ENCODE measurements around the gene PPP6R1. TPM values are rescaled to one million over a fixed set of nuclear protein-coding genes. Genes with fewer than 3 reads are reported as not detected.

The PPP6R1 gene
- total and polyA plus RNA-seq, 2 donors (not counting 1 experiment from before 2014, with no cell fraction given) = 28.5 to 34.0 TPM

DNA sequence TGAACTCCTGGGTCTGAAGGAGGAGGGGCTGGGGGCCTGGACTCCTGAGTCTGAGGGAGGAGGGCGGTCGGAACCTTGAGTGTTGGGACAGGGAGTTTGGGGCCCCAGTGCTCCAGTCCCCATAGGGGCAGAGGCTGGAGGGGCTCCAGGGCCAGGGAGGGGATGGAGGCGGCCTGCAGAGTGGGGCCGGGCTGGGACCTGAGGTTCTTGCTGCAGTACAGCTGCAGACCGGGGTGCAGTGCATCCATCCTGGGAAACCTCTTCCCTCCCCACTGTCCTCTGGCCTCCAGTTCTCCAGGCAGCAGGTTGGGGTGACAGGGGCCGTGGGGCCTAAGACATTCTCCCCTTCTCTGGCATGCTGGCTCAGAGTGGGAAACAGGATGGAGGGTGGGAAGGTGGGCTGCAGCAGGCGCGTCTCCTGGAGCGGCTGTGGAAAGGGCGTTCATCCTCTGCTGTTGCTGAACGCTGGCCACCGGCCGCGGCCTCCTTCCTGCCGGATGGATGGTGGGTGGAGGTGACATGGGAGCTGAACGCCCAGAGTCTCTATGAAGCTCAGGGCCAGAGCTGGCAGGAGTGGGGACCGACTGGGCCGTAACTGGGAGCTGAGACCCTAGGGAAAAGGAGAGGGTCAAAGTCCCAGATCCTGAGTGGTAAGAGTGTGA is 26.5 kb upstream of the PPP6R1 start:
- H2AFZ ChIP-seq (ENCODE audit: low read length) = peak overlapping the region; percentile 51
- peaks cover 3% of the 10 kb centered on the region for H3K4me1 ChIP-seq (ENCODE audit: control insufficient read depth, extremely low read depth, insufficient read depth, low read length)
- no peaks in the 10 kb centered on the region for H4K20me1 ChIP-seq (ENCODE audit: control insufficient read depth, extremely low read depth, insufficient read depth, low read length)
- H3K36me3 ChIP-seq (ENCODE audit: control insufficient read depth, insufficient read depth, low read length) = peaks cover 5% of the 10 kb centered on the region
- H3K27me3 ChIP-seq (ENCODE audit: control insufficient read depth, insufficient read depth, low read length) = no peaks in the 10 kb centered on the region
- no peak for TF ChIP-seq EZH2 (IDR thresholded peaks at IDR 0.05; ENCODE audit: low read length, missing control alignments)
- TF ChIP-seq, protein P1, sequence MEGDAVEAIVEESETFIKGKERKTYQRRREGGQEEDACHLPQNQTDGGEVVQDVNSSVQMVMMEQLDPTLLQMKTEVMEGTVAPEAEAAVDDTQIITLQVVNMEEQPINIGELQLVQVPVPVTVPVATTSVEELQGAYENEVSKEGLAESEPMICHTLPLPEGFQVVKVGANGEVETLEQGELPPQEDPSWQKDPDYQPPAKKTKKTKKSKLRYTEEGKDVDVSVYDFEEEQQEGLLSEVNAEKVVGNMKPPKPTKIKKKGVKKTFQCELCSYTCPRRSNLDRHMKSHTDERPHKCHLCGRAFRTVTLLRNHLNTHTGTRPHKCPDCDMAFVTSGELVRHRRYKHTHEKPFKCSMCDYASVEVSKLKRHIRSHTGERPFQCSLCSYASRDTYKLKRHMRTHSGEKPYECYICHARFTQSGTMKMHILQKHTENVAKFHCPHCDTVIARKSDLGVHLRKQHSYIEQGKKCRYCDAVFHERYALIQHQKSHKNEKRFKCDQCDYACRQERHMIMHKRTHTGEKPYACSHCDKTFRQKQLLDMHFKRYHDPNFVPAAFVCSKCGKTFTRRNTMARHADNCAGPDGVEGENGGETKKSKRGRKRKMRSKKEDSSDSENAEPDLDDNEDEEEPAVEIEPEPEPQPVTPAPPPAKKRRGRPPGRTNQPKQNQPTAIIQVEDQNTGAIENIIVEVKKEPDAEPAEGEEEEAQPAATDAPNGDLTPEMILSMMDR (conservative IDR thresholded peaks at IDR 0.05 in 1 of 2, IDR thresholded peaks at IDR 0.05 in 1 of 2; ENCODE audit: low read depth in 1 of 2, low read length in 2 of 2) = no peak
- H3K9me3 ChIP-seq (ENCODE audit: control insufficient read depth, insufficient read depth, low read depth, low read length) = no peaks in the 10 kb centered on the region
- DNase-seq (ENCODE audit: low read depth in 2 of 2) = peak in 1 of 2 donors; percentile 9
- peak overlapping the region; percentile 29 to 52 (median 42) for H3K4me3 ChIP-seq (replicated peaks in 1 of 4; ENCODE audit: control extremely low read depth in 1 of 4, insufficient read depth in 1 of 4, low read depth in 3 of 4, low read length in 4 of 4)
- no peak overlapping the region for H3K27ac ChIP-seq (ENCODE audit: insufficient read depth, low read length)
- H3K4me2 ChIP-seq (ENCODE audit: extremely low read depth, insufficient read depth, low read length) = peak overlapping the region; percentile 80
- H3K9ac ChIP-seq (ENCODE audit: insufficient read depth, low read length) = no peak overlapping the region
- no peaks in the 10 kb centered on the region for H3K79me2 ChIP-seq (ENCODE audit: control insufficient read depth, insufficient read depth, low read length)

DNA sequence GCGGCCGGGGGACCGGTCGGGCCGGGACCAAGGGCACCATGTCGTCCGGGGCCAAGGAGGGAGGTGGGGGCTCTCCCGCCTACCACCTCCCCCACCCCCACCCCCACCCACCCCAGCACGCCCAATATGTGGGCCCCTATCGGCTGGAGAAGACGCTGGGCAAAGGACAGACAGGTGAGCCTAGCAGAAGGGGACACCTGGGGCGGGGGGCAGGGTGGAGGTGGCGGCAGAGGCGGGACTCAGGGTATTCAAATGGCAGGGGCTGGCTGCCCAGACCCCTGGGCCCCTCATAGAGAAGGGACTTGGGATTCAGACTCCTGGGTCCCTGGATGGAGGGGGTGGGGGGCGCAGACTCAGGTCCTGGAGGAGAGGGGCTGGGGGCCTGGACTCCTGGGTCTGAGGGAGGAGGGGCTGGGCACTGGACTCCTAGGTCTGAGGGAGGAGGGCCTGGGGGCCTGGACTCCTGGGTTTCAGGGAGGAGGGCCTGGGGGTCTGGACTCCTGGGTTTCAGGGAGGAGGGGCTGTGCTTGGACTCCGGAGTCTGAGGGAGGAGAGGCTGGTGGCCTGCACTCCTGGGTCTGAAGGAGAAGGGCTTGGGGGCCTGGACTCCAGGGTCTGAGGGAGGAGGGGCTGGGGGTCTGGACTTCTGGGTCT is 25.7 kb upstream of the PPP6R1 start:
- no peaks in the 10 kb centered on the region for H3K9me3 ChIP-seq (ENCODE audit: control insufficient read depth, insufficient read depth, low read depth, low read length)
- H3K79me2 ChIP-seq (ENCODE audit: control insufficient read depth, insufficient read depth, low read length) = no peaks in the 10 kb centered on the region
- no peak for TF ChIP-seq EZH2 (IDR thresholded peaks at IDR 0.05; ENCODE audit: low read length, missing control alignments)
- TF ChIP-seq, protein P1 (conservative IDR thresholded peaks at IDR 0.05 in 1 of 2, IDR thresholded peaks at IDR 0.05 in 1 of 2; ENCODE audit: low read depth in 1 of 2, low read length in 2 of 2) = no peak
- H3K4me2 ChIP-seq (ENCODE audit: extremely low read depth, insufficient read depth, low read length) = peak overlapping the region; percentile 80
- peaks cover 5% of the 10 kb centered on the region for H3K36me3 ChIP-seq (ENCODE audit: control insufficient read depth, insufficient read depth, low read length)
- peak overlapping the region; percentile 23 for H3K9ac ChIP-seq (ENCODE audit: insufficient read depth, low read length)
- peak overlapping the region; percentile 29 to 52 (median 42) for H3K4me3 ChIP-seq (replicated peaks in 1 of 4; ENCODE audit: control extremely low read depth in 1 of 4, insufficient read depth in 1 of 4, low read depth in 3 of 4, low read length in 4 of 4)
- no peak for DNase-seq (ENCODE audit: low read depth in 2 of 2)
- H3K27ac ChIP-seq (ENCODE audit: insufficient read depth, low read length) = no peak overlapping the region
- H4K20me1 ChIP-seq (ENCODE audit: control insufficient read depth, extremely low read depth, insufficient read depth, low read length) = no peaks in the 10 kb centered on the region
- H3K27me3 ChIP-seq (ENCODE audit: control insufficient read depth, insufficient read depth, low read length) = no peaks in the 10 kb centered on the region
- peaks cover 3% of the 10 kb centered on the region for H3K4me1 ChIP-seq (ENCODE audit: control insufficient read depth, extremely low read depth, insufficient read depth, low read length)
- no peak overlapping the region for H2AFZ ChIP-seq (ENCODE audit: low read length)

DNA sequence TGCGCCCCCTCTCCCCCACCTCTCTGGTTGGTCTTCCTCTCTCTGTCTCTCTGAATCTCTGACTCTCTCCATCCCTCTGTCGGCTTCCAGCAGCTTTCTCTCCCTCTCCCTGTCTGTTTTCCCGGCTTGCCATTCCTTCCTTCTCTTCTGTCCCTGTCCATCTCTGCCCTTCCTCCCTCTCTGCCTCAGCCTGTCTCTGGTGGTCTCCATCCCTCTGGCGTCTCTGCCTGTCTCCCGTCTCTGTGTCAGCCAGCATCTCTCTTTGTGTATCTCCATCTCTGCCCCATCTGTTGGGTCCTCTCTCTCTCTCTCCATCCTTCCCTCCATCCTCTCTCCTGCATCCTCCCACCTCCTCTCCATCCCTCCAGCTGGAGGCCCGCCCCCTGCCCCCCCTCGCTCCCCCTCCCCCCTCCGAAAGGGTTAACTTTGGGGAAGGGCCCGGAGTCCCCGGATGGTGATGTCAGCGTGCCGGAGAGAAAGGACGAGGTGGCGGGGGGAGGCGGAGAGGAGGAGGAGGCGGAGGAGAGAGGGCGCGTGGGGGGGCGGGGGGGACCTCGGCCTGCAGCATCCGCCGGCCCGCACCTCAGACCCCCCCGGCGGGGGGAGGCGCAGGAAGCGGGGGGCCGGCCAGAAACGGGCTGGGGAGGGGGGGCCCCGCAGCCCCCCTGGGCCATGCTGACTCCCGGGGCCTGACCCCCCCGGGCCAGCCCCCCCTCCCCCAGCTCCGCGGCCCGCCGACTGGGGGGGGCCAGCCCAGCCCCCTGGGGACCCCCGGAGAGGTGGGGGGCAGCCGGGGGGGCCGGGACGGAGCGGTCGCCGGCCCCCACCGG is 24.9 kb upstream of the PPP6R1 start, which contains the start of gene BRSK1:
TSS of gene BRSK1 (plus strand) at position 450 of the 830 bp plus-strand sequence. CDS start 446 bp downstream, outside the sequence.
- Histone ChIP-seq H3K9ac (ENCODE audit: insufficient read depth, low read length) (peak within 1 kb of the TSS; percentile 23), H3K27me3 (ENCODE audit: control insufficient read depth, insufficient read depth, low read length) (no peaks in the 10 kb centered on the region), H3K4me2 (ENCODE audit: extremely low read depth, insufficient read depth, low read length) (peak within 1 kb of the TSS; percentile 80), H3K36me3 (ENCODE audit: control insufficient read depth, insufficient read depth, low read length) (no peaks in the 10 kb centered on the region), H2AFZ (ENCODE audit: low read length) (peak within 1 kb of the TSS; percentile 76), H3K9me3 (ENCODE audit: control insufficient read depth, insufficient read depth, low read depth, low read length) (no peaks in the 10 kb centered on the region), H3K4me3 (replicated peaks in 1 of 4; ENCODE audit: control extremely low read depth in 1 of 4, insufficient read depth in 1 of 4, low read depth in 3 of 4, low read length in 4 of 4) (peak within 1 kb of the TSS; percentile 29 to 52 (median 42)), H3K79me2 (ENCODE audit: control insufficient read depth, insufficient read depth, low read length) (no peaks in the 10 kb centered on the region), H3K27ac (ENCODE audit: insufficient read depth, low read length) (no peak within 1 kb of the TSS), H4K20me1 (ENCODE audit: control insufficient read depth, extremely low read depth, insufficient read depth, low read length) (no peaks in the 10 kb centered on the region), H3K4me1 (ENCODE audit: control insufficient read depth, extremely low read depth, insufficient read depth, low read length) (peaks cover 3% of the 10 kb centered on the region)
- no peak for TF ChIP-seq EZH2 (IDR thresholded peaks at IDR 0.05; ENCODE audit: low read length, missing control alignments)
- TF ChIP-seq, protein P1 (conservative IDR thresholded peaks at IDR 0.05 in 1 of 2, IDR thresholded peaks at IDR 0.05 in 1 of 2; ENCODE audit: low read depth in 1 of 2, low read length in 2 of 2) = no peak
- peak; percentile 62 to 65 for DNase-seq (ENCODE audit: low read depth in 2 of 2)

All from fibroblast of lung (primary cell).